ENCODE measurements around the gene DAAM1.

DAAM1 gene

GRCh38 chr14:59293935-59294661 lies 105.6 kb downstream of the DAAM1 start:
- Histone ChIP-seq H3K4me1 (peaks cover 37% of the 10 kb centered on the region), H3K27ac (peak overlapping the region; percentile 50), H2AFZ (peak overlapping the region; percentile 18), H3K4me3 (ENCODE audit: low read depth, low read length) (no peak overlapping the region), H3K9ac (no peak overlapping the region), H3K36me3 (ENCODE audit: control insufficient read depth, insufficient read depth, low read length) (no peaks in the 10 kb centered on the region), H3K79me2 (peaks cover 9% of the 10 kb centered on the region), H3K9me3 (ENCODE audit: control insufficient read depth, low read length) (no peaks in the 10 kb centered on the region), H3K27me3 (ENCODE audit: control insufficient read depth, insufficient read depth, low read length) (no peaks in the 10 kb centered on the region), H3K4me2 (ENCODE audit: low read length) (peak overlapping the region; percentile 25)
- TF ChIP-seq CTCF (IDR thresholded peaks at IDR 0.05): no peak

- Histone ChIP-seq H3K27ac (peak overlapping the region; percentile 50), H3K79me2 (peaks cover 13% of the 10 kb centered on the region), H3K9me3 (ENCODE audit: control insufficient read depth, low read length) (no peaks in the 10 kb centered on the region), H2AFZ (no peak overlapping the region), H3K4me1 (peaks cover 43% of the 10 kb centered on the region), H3K36me3 (ENCODE audit: control insufficient read depth, insufficient read depth, low read length) (no peaks in the 10 kb centered on the region), H3K4me2 (ENCODE audit: low read length) (peak overlapping the region; percentile 25), H3K27me3 (ENCODE audit: control insufficient read depth, insufficient read depth, low read length) (no peaks in the 10 kb centered on the region), H3K9ac (no peak overlapping the region), H3K4me3 (ENCODE audit: low read depth, low read length) (no peak overlapping the region)
- no peak for TF ChIP-seq CTCF (IDR thresholded peaks at IDR 0.05)
Observed at GRCh38 chr14:59294662-59294992, 106.2 kb downstream of the DAAM1 start.

GRCh38 chr14:59295951-59296350 lies 107.5 kb downstream of the DAAM1 start:
- H3K4me3 ChIP-seq (ENCODE audit: low read depth, low read length): no peak overlapping the region
- no peak overlapping the region for H2AFZ ChIP-seq
- H3K9me3 ChIP-seq (ENCODE audit: control insufficient read depth, low read length): no peaks in the 10 kb centered on the region
- H3K4me1 ChIP-seq: peaks cover 48% of the 10 kb centered on the region
- no peak for TF ChIP-seq CTCF (IDR thresholded peaks at IDR 0.05)
- no peak overlapping the region for H3K9ac ChIP-seq
- H3K36me3 ChIP-seq (ENCODE audit: control insufficient read depth, insufficient read depth, low read length): no peaks in the 10 kb centered on the region
- no peak overlapping the region for H3K4me2 ChIP-seq (ENCODE audit: low read length)
- peak overlapping the region; percentile 1 for H3K27ac ChIP-seq
- no peaks in the 10 kb centered on the region for H3K27me3 ChIP-seq (ENCODE audit: control insufficient read depth, insufficient read depth, low read length)
- H3K79me2 ChIP-seq: peaks cover 13% of the 10 kb centered on the region

GRCh38 chr14:59296508-59296907 lies 108.0 kb downstream of the DAAM1 start:
- Histone ChIP-seq H3K27ac (peak overlapping the region; percentile 1), H3K4me2 (ENCODE audit: low read length) (no peak overlapping the region), H3K27me3 (ENCODE audit: control insufficient read depth, insufficient read depth, low read length) (no peaks in the 10 kb centered on the region), H3K36me3 (ENCODE audit: control insufficient read depth, insufficient read depth, low read length) (no peaks in the 10 kb centered on the region), H3K4me1 (peaks cover 51% of the 10 kb centered on the region), H2AFZ (no peak overlapping the region), H3K9me3 (ENCODE audit: control insufficient read depth, low read length) (no peaks in the 10 kb centered on the region), H3K4me3 (ENCODE audit: low read depth, low read length) (no peak overlapping the region), H3K79me2 (peaks cover 13% of the 10 kb centered on the region), H3K9ac (no peak overlapping the region)
- TF ChIP-seq CTCF (IDR thresholded peaks at IDR 0.05): no peak
